SJSA1 (cell line): Measurements from ENCODE around the gene POLR2L. TPM values are rescaled to one million over a fixed set of nuclear protein-coding genes. Genes with fewer than 3 reads are reported as not detected.

Source experiments
- DNase-seq, 2 experiments: peaks; one replicate each; pipeline ENCODE4 v3.0.0-alpha.2; 2015 to 2020; ENCODE audit warnings: low spot score in 2 of 2, low read depth in 1 of 2
- H3K27ac ChIP-seq: fragments of 250-450 bp; sonication (Bioruptor Pico); 2 replicates; pipeline ENCODE4 v1.5.1; 2020; ENCODE audit warnings: mild to moderate bottlenecking, moderate library complexity
- H3K27me3 ChIP-seq: fragments of 250-450 bp; sonication (Bioruptor Pico); replicated peaks from 2 replicates; pipeline ENCODE4 v1.5.1; 2020; ENCODE audit warnings: mild to moderate bottlenecking, moderate library complexity
- H3K36me3 ChIP-seq: fragments of 250-450 bp; sonication (Bioruptor Pico); 2 replicates; pipeline ENCODE4 v1.5.1; 2020; ENCODE audit warnings: mild to moderate bottlenecking
- H3K4me1 ChIP-seq: fragments of 250-450 bp; sonication (Bioruptor Pico); replicated peaks from 2 replicates; pipeline ENCODE4 v1.6.1; 2021; ENCODE audit warnings: mild to moderate bottlenecking
- H3K4me3 ChIP-seq: fragments of 250-450 bp; sonication (Bioruptor Pico); 2 replicates; pipeline ENCODE4 v1.5.1; 2020; ENCODE audit warnings: mild to moderate bottlenecking
- H3K9me3 ChIP-seq: fragments of 250-450 bp; sonication (Bioruptor Pico); replicated peaks from 2 replicates; pipeline ENCODE4 v1.5.1; 2020; ENCODE audit warnings: mild to moderate bottlenecking
- total RNA-seq: library from RNA; depleted of rRNA; stranded (reverse); fragments of >200 nt; shearing (Covaris generic); gene quantifications from 2 replicates; pipeline ENCODE4 v1.2.3, GENCODE V29; 2014

The POLR2L gene
- total RNA-seq, 1 experiment from 2014 or later: 75.8 TPM

DNA sequence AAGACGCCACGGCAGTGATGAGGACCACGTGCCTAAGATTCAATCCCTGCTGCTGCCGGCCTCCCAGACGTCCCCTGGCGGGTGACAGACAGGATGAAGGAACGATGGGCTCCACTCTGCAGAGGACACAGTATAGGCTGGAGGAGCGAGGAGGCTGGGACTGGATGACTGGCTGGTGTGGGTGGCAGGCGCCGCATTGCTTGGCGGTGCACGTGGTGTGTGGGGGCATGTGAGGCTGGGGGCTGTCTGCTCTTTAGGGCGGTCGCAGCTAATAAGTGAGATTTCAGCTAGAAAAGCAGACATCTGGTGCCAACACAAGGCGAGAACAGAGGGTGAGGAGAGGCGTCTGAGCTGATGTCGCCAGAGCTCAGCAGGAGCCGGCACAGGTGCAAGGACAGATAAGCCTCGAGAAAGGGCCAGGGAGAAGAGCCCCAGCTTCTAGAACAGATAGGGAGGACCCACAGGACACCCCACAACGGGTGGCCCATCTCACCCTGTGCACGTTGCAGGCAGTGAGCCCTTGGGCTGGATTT is 33.5 kb upstream of the POLR2L start:
- H3K4me1 ChIP-seq: peaks cover 8% of the 10 kb centered on the region; the same call in 1 of the 2 replicates
- no peaks in the 10 kb centered on the region for H3K9me3 ChIP-seq
- no peaks in the 10 kb centered on the region for H3K27me3 ChIP-seq
- H3K36me3 ChIP-seq: no peaks in the 10 kb centered on the region
- DNase-seq: no peak
- no peak overlapping the region for H3K27ac ChIP-seq
- H3K4me3 ChIP-seq: no peak overlapping the region

DNA sequence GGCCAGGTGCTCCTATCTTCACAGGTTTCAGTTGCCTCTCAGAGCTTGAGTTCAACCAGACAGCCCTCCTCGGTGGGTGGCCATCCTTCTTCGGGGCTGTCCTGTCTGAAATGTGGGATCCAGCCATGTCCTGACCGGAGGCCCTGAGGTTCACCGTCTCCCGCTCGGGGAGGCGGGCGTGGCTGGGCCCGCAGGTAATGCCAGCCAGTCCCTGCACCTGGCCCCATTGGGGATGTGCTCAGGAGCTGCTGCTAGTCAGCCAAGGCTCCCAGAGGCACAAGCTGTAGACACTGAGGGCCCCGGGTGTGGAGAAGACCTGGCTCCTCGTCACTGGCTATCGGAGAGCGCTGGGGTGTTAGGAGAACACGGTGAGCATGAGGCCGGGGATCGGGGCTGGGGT is 32.9 kb upstream of the POLR2L start:
- no peak overlapping the region for H3K27ac ChIP-seq
- H3K36me3 ChIP-seq: no peaks in the 10 kb centered on the region
- no peaks in the 10 kb centered on the region for H3K27me3 ChIP-seq
- H3K4me1 ChIP-seq: peaks cover 8% of the 10 kb centered on the region; the same call in 1 of the 2 replicates
- H3K4me3 ChIP-seq: no peak overlapping the region
- no peaks in the 10 kb centered on the region for H3K9me3 ChIP-seq
- DNase-seq: no peak

DNA sequence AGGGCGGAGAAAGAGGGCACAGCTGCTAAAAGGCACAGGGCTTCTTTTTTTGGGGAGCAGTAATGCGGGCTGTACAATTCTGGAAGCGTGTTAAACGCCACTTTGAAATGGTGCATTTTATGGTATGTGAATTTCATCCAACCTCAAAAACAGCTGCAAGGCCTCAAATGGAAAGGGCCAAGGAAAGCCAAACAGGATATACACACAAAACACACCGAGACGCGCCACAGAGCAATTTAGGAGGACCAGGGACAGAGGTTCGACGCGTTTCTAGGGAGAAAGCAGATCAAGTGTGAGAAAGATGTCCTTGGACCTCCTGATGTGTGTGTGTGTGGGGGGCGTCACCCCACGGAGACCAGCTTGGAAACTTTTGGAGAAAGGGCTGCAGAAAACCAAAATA is 31.4 kb upstream of the POLR2L start:
- DNase-seq: no peak
- no peak overlapping the region for H3K4me3 ChIP-seq
- H3K27me3 ChIP-seq: no peaks in the 10 kb centered on the region
- H3K4me1 ChIP-seq: peaks cover 8% of the 10 kb centered on the region; the same call in 1 of the 2 replicates
- no peaks in the 10 kb centered on the region for H3K9me3 ChIP-seq
- H3K27ac ChIP-seq: no peak overlapping the region
- H3K36me3 ChIP-seq: no peaks in the 10 kb centered on the region

DNA sequence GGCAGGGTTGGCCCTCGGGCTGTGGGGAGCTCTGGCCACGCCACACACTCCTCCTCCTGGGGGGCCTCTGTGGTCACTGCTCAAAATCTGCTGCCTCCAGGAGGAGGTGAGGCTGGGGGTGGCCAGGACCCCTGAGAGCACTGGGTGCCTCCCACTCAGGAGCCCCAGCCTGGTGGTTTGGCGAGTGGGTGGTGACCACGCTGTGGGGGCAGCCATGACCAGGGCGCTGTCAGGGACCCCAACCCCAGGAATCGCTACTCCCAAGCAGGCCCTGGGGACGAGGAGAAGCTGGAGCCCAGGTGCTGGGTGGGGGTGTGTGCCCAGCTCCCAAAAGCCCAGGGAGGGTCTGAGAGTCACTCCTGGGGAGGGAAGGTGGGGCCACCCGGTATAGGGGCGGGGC is 30.5 kb upstream of the POLR2L start:
- H3K27ac ChIP-seq: no peak overlapping the region
- no peak overlapping the region for H3K4me3 ChIP-seq
- no peaks in the 10 kb centered on the region for H3K36me3 ChIP-seq
- no peak for DNase-seq
- no peaks in the 10 kb centered on the region for H3K27me3 ChIP-seq
- H3K4me1 ChIP-seq: peaks cover 8% of the 10 kb centered on the region; the same call in 1 of the 2 replicates
- H3K9me3 ChIP-seq: no peaks in the 10 kb centered on the region

DNA sequence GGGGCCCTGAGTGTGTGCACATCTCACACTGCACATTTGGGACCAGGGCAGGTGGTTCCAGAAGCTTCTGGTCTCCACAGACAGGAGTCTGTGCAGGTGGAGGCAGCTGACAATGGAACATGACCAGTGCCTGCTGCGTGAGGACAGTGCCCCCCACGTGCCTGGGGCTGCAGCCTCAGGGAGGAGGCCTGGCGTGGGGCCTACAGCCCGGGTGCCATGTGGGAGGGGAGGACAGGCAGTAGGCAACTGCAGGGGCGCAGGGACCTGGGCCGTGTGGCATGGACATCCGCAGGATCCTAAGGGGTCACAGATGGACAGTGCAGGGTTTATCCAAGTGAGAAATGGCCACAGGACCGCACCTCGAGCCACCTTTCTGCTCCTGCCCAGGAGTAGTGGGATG is 29.1 kb upstream of the POLR2L start:
- Histone ChIP-seq H3K27ac (no peak overlapping the region), H3K4me3 (no peak overlapping the region), H3K4me1 (peaks cover 8% of the 10 kb centered on the region; the same call in 1 of the 2 replicates), H3K27me3 (no peaks in the 10 kb centered on the region), H3K36me3 (no peaks in the 10 kb centered on the region), H3K9me3 (no peaks in the 10 kb centered on the region)
- no peak for DNase-seq

DNA sequence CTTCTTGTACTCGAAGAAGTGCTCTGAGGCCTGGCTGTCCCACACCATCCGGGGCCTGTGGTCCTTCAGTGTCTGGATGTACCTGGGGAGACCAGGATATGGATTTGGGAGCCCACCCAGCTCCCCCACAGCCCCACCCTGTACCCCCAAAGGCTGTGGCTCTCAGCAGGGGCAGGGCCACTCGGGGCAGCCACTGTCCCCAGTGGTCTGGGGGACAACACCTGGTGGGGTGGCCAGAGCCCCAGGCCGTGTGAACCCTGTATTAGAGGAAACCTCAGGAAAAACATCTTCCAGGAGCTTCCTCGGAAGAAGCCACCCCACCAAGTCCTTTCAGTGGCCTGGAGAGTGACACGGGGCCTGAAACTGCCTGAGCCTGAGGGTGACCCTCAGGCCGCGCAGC is 28.1 kb upstream of the POLR2L start:
- H3K4me3 ChIP-seq: no peak overlapping the region
- H3K36me3 ChIP-seq: no peaks in the 10 kb centered on the region
- H3K27me3 ChIP-seq: no peaks in the 10 kb centered on the region
- no peaks in the 10 kb centered on the region for H3K9me3 ChIP-seq
- H3K27ac ChIP-seq: no peak overlapping the region
- peaks cover 8% of the 10 kb centered on the region; the same call in 1 of the 2 replicates for H3K4me1 ChIP-seq
- no peak for DNase-seq

DNA sequence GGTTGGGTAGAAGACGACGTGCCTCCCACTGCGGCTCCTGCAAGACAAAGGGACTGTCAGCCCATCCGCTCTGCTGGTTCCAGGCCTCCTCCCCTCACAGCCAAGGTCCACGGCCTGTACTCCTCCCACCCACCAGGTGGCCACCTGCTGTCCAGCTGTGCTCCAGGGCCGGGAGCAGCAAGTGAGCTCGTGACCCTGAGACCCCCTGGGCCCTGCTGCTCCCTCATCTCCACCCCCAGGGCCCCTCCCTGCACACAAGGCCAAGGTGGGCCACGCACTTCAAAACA is 27.7 kb upstream of the POLR2L start:
- Histone ChIP-seq H3K9me3 (no peaks in the 10 kb centered on the region), H3K27me3 (no peaks in the 10 kb centered on the region), H3K4me1 (peaks cover 8% of the 10 kb centered on the region; the same call in 1 of the 2 replicates), H3K36me3 (no peaks in the 10 kb centered on the region), H3K4me3 (no peak overlapping the region), H3K27ac (no peak overlapping the region)
- no peak for DNase-seq

DNA sequence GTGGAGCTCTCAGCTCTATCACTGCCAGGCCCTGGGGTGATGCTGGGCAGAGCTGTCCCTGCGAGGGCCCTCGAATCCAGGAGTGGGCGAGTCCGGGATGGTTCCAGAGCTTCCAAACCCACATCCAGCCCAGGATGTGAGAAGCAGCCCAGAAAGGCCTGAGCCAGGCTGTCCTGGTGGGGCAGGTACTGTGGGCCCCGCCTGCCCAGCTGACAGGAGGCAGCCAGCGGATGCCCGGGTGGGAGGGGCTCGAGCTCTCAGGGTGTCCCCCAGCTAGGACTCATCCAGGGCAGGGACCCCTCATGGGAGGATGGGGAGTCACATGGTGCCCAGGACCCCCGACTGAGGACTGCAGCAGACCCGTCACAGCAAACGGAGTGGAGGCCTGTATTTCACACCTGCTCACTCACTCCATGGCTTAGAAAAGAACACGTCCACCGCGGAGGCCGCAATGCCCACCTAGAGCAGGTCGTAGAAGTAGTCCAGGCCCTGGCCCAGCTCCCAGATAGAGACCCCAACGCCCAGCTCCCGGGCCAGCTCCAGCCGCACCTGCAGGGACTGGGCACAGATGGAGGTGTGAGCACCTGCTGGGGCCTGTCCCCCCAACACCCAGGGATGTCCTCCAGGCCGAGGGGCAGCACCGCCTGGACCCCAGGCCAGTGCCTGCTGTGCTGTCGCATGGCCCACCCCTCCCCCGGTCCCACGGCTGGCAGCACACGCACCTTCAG is 27.2 kb upstream of the POLR2L start:
- no peaks in the 10 kb centered on the region for H3K27me3 ChIP-seq
- H3K27ac ChIP-seq: no peak overlapping the region
- no peak overlapping the region for H3K4me3 ChIP-seq
- H3K36me3 ChIP-seq: no peaks in the 10 kb centered on the region
- peaks cover 8% of the 10 kb centered on the region; the same call in 1 of the 2 replicates for H3K4me1 ChIP-seq
- DNase-seq: no peak
- H3K9me3 ChIP-seq: no peaks in the 10 kb centered on the region

DNA sequence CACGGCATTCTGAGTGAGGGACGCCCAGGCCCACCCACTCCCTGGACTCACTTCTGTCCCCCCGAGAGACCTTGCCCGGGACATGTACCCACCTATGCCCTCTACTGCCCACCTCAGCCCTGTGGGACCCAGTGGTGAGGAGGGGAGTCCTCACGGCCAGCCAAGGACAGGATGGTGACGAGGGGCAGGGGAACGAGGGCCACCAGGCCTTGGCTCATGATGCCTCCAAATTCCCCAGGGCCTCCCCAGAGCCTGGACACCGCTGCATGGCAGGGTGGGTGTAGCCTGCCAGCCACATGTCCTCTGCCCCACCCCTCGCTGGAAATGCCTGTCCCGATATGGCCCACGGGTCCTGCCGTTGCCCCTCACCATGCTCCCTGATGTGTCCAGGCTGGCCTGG is 26.5 kb upstream of the POLR2L start:
- Histone ChIP-seq H3K4me3 (no peak overlapping the region), H3K36me3 (0 out of 2 replicates have a peak, but pooled peaks cover 2% of the 10 kb centered on the region), H3K4me1 (peaks cover 8% of the 10 kb centered on the region; the same call in 1 of the 2 replicates), H3K9me3 (no peaks in the 10 kb centered on the region), H3K27ac (no peak overlapping the region), H3K27me3 (no peaks in the 10 kb centered on the region)
- DNase-seq: no peak

DNA sequence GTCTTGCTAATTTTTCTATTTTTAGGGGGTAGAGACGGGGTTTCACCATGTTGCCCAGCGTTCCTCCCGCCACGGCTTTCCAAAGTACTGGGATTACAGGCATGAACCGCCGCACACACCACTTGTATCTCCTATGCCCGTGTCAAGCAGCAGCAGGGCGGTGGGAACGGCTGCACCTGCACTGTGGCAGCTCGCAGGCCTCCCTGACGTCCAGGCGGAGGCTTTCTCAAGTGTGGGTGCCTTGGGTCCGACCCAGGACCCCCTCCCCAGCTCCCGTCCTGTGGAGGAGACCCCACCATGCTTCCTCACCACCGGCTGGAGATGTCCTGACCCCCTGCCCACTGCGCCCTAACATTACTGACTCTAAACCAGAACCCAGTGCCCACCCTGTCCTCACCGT is 26.1 kb upstream of the POLR2L start:
- Histone ChIP-seq H3K9me3 (no peaks in the 10 kb centered on the region), H3K27me3 (no peaks in the 10 kb centered on the region), H3K4me3 (no peak overlapping the region), H3K4me1 (peaks cover 8% of the 10 kb centered on the region; the same call in 1 of the 2 replicates), H3K36me3 (0 out of 2 replicates have a peak, but pooled peaks cover 2% of the 10 kb centered on the region), H3K27ac (no peak overlapping the region)
- DNase-seq: no peak

DNA sequence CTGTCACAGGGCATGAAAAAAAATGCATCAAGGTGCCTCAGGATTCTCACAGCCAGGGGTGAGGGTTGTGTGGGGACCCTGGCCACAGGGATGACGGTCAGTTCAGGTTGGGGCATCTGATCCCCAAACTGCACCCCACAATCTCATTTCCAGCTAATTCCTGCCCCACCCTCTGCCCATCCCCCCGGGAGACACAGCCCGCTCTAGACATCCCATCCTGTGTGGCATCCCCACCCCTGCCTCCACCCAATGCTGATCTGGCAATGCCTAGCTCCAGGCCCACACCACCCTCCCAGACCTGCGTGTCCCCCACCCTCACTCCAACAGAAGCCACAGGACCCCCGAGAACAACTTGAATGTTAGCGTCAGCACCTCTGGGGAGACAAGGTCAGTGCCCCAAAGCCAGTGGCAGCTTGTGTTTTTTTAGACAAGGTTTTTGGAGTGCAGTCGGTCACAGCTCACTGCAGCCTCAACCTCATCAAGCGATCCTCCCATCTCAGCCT is 25.6 kb upstream of the POLR2L start:
- 0 out of 2 replicates have a peak, but pooled peaks cover 2% of the 10 kb centered on the region for H3K36me3 ChIP-seq
- H3K4me1 ChIP-seq: peaks cover 8% of the 10 kb centered on the region; the same call in 1 of the 2 replicates
- H3K9me3 ChIP-seq: no peaks in the 10 kb centered on the region
- no peak overlapping the region for H3K27ac ChIP-seq
- no peak for DNase-seq
- no peaks in the 10 kb centered on the region for H3K27me3 ChIP-seq
- no peak overlapping the region for H3K4me3 ChIP-seq

DNA sequence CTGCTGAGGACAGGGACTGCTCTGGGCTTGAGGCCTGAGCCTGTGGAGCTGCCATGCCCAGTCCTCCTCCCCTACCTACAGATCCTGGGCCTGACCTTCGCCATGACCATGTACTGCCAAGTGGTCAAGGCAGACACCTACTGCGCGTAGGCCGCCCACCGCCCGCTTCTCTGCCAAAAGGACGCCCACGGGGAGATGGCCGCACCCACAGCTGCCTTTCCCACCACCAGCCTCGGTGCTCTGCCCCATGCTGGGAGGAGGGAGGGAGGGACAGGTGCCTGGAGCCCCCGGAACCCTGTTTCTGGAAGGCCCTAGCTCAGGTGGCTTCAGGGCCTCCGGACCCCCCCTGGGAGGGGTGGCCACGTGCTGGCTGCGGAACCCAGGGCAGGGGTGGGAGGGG is 24.2 kb upstream of the POLR2L start:
- Histone ChIP-seq H3K4me1 (no peaks in the 10 kb centered on the region), H3K9me3 (no peaks in the 10 kb centered on the region), H3K27me3 (no peaks in the 10 kb centered on the region), H3K4me3 (no peak overlapping the region), H3K36me3 (0 out of 2 replicates have a peak, but pooled peaks cover 2% of the 10 kb centered on the region), H3K27ac (no peak overlapping the region)
- no peak for DNase-seq

DNA sequence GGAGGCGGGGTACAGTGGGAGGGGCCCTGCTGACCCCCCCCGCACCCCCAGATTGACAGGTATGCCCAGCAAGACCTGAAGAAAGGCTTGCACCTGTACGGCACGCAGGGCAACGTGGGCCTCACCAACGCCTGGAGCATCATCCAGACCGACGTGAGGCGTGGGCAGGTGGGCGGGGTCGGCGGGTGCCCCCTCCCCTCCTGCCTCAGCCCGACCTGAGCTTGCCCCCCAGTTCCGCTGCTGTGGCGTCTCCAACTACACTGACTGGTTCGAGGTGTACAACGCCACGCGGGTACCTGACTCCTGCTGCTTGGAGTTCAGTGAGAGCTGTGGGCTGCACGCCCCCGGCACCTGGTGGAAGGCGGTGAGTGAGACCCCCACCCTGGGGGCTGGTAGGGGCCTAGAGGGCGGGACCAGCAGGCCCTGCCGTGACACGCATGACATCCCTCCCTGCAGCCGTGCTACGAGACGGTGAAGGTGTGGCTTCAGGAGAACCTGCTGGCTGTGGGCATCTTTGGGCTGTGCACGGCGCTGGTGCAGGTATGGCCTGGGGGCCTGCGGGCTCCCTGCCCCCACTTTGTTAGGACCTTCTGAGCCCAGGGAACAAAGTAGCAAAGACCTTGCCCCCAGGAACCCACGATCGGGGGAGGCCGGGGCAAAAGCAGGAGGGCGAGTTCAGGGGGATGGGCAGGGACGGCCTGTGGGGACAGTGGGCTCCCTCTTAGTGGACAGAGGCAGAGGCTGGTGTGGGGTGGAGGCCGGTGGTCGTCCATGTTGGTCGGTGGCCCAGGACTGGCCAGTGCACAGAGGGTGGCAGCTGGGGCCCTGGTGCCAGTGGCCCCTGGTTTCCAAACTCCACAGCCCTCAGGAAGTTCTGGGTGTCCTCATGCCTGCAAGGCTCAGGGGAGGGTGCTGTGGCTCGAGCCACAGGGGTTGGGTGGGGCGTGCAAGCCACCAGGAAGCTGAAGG is 23.4 kb upstream of the POLR2L start:
- no peak for DNase-seq
- no peak overlapping the region for H3K27ac ChIP-seq

More for the DNA sequence above, 23.4 kb upstream of the POLR2L start:
- 0 out of 2 replicates have a peak, but pooled peaks cover 2% of the 10 kb centered on the region for H3K36me3 ChIP-seq
- no peaks in the 10 kb centered on the region for H3K9me3 ChIP-seq
- no peak overlapping the region for H3K4me3 ChIP-seq
- H3K27me3 ChIP-seq: no peaks in the 10 kb centered on the region
- H3K4me1 ChIP-seq: no peaks in the 10 kb centered on the region
